Activated gamma-delta T cell (primary cell): ENCODE results near the gene DNAH10.
"Not testable (repeated sequence)": the region's sequence is repeated elsewhere in the genome, so short reads cannot be mapped to it uniquely, and the experiment has no call there.

Experiments
- DNase-seq: peaks from one replicate; lab custom pipeline; 2025; lab: John Stamatoyannopoulos, UW

DNAH10 gene

GRCh38 chr12:123935956-123936355, 173.9 kb downstream of the DNAH10 start:
- DNase-seq: no peak

GRCh38 chr12:123936471-123936870, 174.4 kb downstream of the DNAH10 start:
- DNase-seq: no peak

- DNase-seq: no peak
Observed at GRCh38 chr12:123936956-123937706, 175.0 kb downstream of the DNAH10 start.

- DNase-seq: no peak
Observed at GRCh38 chr12:123937707-123938591, 175.8 kb downstream of the DNAH10 start.

- no peak for DNase-seq
Observed at GRCh38 chr12:123938679-123939480, 176.8 kb downstream of the DNAH10 start.

GRCh38 chr12:123939716-123940626, 177.9 kb downstream of the DNAH10 start:
- no peak for DNase-seq

- no peak for DNase-seq
Observed at GRCh38 chr12:123940627-123940966, 178.5 kb downstream of the DNAH10 start.

- DNase-seq: no peak
Observed at GRCh38 chr12:123941000-123941399, 178.9 kb downstream of the DNAH10 start.

GRCh38 chr12:123941624-123942237, 179.6 kb downstream of the DNAH10 start:
- DNase-seq: no peak

- no peak for DNase-seq
Observed at GRCh38 chr12:123942238-123942653, 180.1 kb downstream of the DNAH10 start.

GRCh38 chr12:123942911-123943648, 181.0 kb downstream of the DNAH10 start:
- DNase-seq: no peak

GRCh38 chr12:123943816-123944215, 181.7 kb downstream of the DNAH10 start:
- no peak for DNase-seq

GRCh38 chr12:123944696-123945095, 182.6 kb downstream of the DNAH10 start:
- DNase-seq: no peak

- no peak for DNase-seq
Observed at GRCh38 chr12:123945287-123946151, 183.4 kb downstream of the DNAH10 start.

- no peak for DNase-seq
Observed at GRCh38 chr12:123946152-123946515, 184.0 kb downstream of the DNAH10 start.

- not testable (repeated sequence) for DNase-seq
Observed at GRCh38 chr12:123946516-123947505, 184.7 kb downstream of the DNAH10 start.

- DNase-seq: not testable (repeated sequence)
Observed at GRCh38 chr12:123947531-123947930, 185.4 kb downstream of the DNAH10 start.

GRCh38 chr12:123948401-123948795, 186.3 kb downstream of the DNAH10 start:
- DNase-seq: no peak
